Testis (tissue), 2 donors: ENCODE data around the gene RALGPS2.

Experiments
- POLR2A ChIP-seq: fragments of 450-650 bp; IDR thresholded peaks from one replicate; pipeline ENCODE4 v1.6.1; 2017; ENCODE audit warnings: antibody characterized with exemption, mild to moderate bottlenecking, moderate library complexity
- TF ChIP-seq, protein P1 (sequence below), 3 experiments: fragments of 450-650 bp in 2 of 3; fragments of 200-600 bp in 1 of 3; sonication (generic) in 1 of 3; IDR thresholded peaks; one replicate each; pipeline ENCODE4 v1.5.1; 2016 to 2019; ENCODE audit warnings: antibody characterized with exemption in 3 of 3, mild to moderate bottlenecking in 2 of 3, moderate library complexity in 1 of 3

- TF ChIP-seq, protein P1, sequence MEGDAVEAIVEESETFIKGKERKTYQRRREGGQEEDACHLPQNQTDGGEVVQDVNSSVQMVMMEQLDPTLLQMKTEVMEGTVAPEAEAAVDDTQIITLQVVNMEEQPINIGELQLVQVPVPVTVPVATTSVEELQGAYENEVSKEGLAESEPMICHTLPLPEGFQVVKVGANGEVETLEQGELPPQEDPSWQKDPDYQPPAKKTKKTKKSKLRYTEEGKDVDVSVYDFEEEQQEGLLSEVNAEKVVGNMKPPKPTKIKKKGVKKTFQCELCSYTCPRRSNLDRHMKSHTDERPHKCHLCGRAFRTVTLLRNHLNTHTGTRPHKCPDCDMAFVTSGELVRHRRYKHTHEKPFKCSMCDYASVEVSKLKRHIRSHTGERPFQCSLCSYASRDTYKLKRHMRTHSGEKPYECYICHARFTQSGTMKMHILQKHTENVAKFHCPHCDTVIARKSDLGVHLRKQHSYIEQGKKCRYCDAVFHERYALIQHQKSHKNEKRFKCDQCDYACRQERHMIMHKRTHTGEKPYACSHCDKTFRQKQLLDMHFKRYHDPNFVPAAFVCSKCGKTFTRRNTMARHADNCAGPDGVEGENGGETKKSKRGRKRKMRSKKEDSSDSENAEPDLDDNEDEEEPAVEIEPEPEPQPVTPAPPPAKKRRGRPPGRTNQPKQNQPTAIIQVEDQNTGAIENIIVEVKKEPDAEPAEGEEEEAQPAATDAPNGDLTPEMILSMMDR (IDR thresholded peaks at IDR 0.05): no peak
- TF ChIP-seq POLR2A: no peak
These were observed 22.9 kb upstream of the RALGPS2 start for GRCh38 chr1:178702146-178702545.
